ENCODE results near the gene SEMA3C. TPM values are rescaled to one million over a fixed set of nuclear protein-coding genes. Genes with fewer than 3 reads are reported as not detected.

Gene SEMA3C
- total RNA-seq, 1 donor from 2014 or later, result 148 TPM

DNA sequence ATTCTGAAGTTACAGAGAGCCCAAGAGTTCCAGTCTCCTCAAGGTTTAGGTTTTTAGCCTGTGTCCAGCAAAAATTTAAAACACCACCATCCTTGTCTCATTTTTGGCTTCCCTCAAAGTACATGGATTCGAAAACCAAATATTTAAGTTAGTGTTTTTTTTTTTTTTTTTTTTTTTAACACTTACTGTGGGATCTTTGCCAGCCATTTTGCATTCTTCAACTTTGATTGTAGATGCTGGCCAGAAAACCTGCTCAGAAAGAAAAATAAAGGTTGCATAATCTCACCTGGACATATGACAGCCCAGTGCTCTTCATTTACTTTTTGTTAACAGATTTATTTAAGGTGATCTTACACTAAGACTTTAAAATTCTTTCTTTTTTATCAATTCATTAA is 91.6 kb downstream of the SEMA3C start:
- Histone ChIP-seq H3K4me2 (ENCODE audit: low read length) (peak overlapping the region; percentile 37), H3K9ac (ENCODE audit: low read length) (no peak overlapping the region), H3K36me3 (ENCODE audit: insufficient read depth, low read length) (peaks cover 5% of the 10 kb centered on the region), H3K9me3 (ENCODE audit: insufficient read depth, low read depth, low read length) (no peaks in the 10 kb centered on the region), H3K27ac (ENCODE audit: low read depth, low read length) (no peak overlapping the region), H2AFZ (ENCODE audit: low read depth, low read length) (no peak overlapping the region), H3K4me3 (ENCODE audit: insufficient read depth, low read depth, low read length) (no peak overlapping the region), H3K79me2 (ENCODE audit: insufficient read depth, low read length) (peaks cover 3% of the 10 kb centered on the region), H3K4me1 (ENCODE audit: insufficient read depth, low read length) (peaks cover 19% of the 10 kb centered on the region), H4K20me1 (ENCODE audit: insufficient read depth, low read length) (no peaks in the 10 kb centered on the region), H3K27me3 (ENCODE audit: insufficient read depth, low read length) (no peaks in the 10 kb centered on the region)
- no peak for FAIRE-seq
- H3K27ac Mint-ChIP-seq (ENCODE audit: unreplicated experiment), result no peak overlapping the region
- no peaks in the 10 kb centered on the region for H3K9me3 Mint-ChIP-seq (ENCODE audit: unreplicated experiment)
- H3K36me3 Mint-ChIP-seq (ENCODE audit: low read depth, unreplicated experiment), result peaks cover 5% of the 10 kb centered on the region
- no peak for DNase-seq (ENCODE audit: low read depth)
- H3K4me3 Mint-ChIP-seq (ENCODE audit: unreplicated experiment), result no peak overlapping the region
- H3K27me3 Mint-ChIP-seq (ENCODE audit: low read depth, unreplicated experiment), result no peaks in the 10 kb centered on the region
- TF ChIP-seq, protein P1, sequence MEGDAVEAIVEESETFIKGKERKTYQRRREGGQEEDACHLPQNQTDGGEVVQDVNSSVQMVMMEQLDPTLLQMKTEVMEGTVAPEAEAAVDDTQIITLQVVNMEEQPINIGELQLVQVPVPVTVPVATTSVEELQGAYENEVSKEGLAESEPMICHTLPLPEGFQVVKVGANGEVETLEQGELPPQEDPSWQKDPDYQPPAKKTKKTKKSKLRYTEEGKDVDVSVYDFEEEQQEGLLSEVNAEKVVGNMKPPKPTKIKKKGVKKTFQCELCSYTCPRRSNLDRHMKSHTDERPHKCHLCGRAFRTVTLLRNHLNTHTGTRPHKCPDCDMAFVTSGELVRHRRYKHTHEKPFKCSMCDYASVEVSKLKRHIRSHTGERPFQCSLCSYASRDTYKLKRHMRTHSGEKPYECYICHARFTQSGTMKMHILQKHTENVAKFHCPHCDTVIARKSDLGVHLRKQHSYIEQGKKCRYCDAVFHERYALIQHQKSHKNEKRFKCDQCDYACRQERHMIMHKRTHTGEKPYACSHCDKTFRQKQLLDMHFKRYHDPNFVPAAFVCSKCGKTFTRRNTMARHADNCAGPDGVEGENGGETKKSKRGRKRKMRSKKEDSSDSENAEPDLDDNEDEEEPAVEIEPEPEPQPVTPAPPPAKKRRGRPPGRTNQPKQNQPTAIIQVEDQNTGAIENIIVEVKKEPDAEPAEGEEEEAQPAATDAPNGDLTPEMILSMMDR (IDR thresholded peaks at IDR 0.05; ENCODE audit: insufficient read depth, low read depth, low read length), result no peak
- TF ChIP-seq EZH2 (IDR thresholded peaks at IDR 0.05; ENCODE audit: insufficient read depth, low read length), result no peak
- H3K4me1 Mint-ChIP-seq (ENCODE audit: low read depth, unreplicated experiment), result peaks cover 33% of the 10 kb centered on the region

DNA sequence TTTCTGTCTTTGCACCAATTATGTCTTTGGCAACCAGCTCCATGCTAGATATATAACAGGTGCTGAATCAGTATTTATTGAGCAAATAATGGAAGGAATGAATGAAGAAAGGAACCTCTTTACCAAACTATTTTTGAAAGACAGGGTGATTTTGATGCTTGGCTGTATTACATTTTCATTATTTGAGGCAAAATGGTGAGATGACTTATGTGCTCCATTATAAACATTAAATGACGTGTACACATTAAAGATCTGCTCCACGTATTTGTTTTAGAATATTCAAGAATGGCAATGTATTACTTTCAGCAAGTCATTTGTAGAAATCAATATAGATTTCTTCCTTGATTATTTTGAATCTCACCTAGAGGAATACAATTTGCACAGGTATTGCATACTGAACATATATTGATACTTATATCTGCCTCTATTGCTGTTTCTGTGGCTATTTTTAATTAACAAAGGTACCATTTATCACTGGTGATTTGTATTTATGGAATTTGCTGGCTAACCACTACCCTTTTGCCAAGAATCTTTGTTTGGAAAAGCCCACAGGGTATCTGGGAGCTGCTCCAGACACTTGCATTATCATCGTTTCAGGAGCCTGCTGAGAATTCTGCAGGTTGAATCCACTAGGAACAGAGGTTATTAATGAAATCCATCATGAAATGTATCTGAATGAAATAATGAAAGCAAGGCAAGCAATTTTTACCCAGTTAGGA is 92.2 kb downstream of the SEMA3C start:
- FAIRE-seq (peak; percentile 76), DNase-seq (ENCODE audit: low read depth) (peak; percentile 94)
- H3K4me3 Mint-ChIP-seq (ENCODE audit: unreplicated experiment), result no peak overlapping the region
- H3K4me2 ChIP-seq (ENCODE audit: low read length), result peak overlapping the region; percentile 37
- H3K9me3 Mint-ChIP-seq (ENCODE audit: unreplicated experiment), result no peaks in the 10 kb centered on the region
- H3K36me3 Mint-ChIP-seq (ENCODE audit: low read depth, unreplicated experiment), result peaks cover 5% of the 10 kb centered on the region
- no peaks in the 10 kb centered on the region for H3K9me3 ChIP-seq (ENCODE audit: insufficient read depth, low read depth, low read length)
- H3K4me1 Mint-ChIP-seq (ENCODE audit: low read depth, unreplicated experiment), result peaks cover 32% of the 10 kb centered on the region
- H3K79me2 ChIP-seq (ENCODE audit: insufficient read depth, low read length), result peaks cover 3% of the 10 kb centered on the region
- H4K20me1 ChIP-seq (ENCODE audit: insufficient read depth, low read length), result no peaks in the 10 kb centered on the region
- no peak overlapping the region for H3K27ac ChIP-seq (ENCODE audit: low read depth, low read length)
- H3K4me1 ChIP-seq (ENCODE audit: insufficient read depth, low read length), result peaks cover 19% of the 10 kb centered on the region
- peaks cover 5% of the 10 kb centered on the region for H3K36me3 ChIP-seq (ENCODE audit: insufficient read depth, low read length)
- H3K27me3 ChIP-seq (ENCODE audit: insufficient read depth, low read length), result no peaks in the 10 kb centered on the region
- no peaks in the 10 kb centered on the region for H3K27me3 Mint-ChIP-seq (ENCODE audit: low read depth, unreplicated experiment)
- TF ChIP-seq EZH2 (IDR thresholded peaks at IDR 0.05; ENCODE audit: insufficient read depth, low read length), result no peak
- TF ChIP-seq, protein P1 (IDR thresholded peaks at IDR 0.05; ENCODE audit: insufficient read depth, low read depth, low read length), result no peak
- no peak overlapping the region for H3K27ac Mint-ChIP-seq (ENCODE audit: unreplicated experiment)
- no peak overlapping the region for H3K4me3 ChIP-seq (ENCODE audit: insufficient read depth, low read depth, low read length)
- H2AFZ ChIP-seq (ENCODE audit: low read depth, low read length), result no peak overlapping the region
- no peak overlapping the region for H3K9ac ChIP-seq (ENCODE audit: low read length)

DNA sequence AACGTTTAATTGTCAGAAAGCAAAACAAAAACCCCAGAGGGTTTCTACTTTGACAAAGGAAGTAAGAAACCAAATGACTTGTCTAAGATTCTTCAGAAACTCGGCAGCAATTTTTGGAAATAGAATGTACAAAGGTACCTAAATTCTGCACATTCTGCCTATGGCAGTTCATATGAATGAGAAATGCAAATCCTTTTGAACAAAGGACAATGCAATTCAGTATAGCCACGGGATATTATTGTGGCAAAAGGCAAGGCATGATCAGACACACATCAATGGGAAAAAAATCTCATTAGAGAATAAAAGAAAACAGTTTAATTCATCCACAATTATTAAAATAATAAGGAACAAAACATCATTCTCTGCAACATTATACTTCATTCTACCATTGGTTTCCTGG is 93.4 kb downstream of the SEMA3C start:
- no peak overlapping the region for H2AFZ ChIP-seq (ENCODE audit: low read depth, low read length)
- no peaks in the 10 kb centered on the region for H4K20me1 ChIP-seq (ENCODE audit: insufficient read depth, low read length)
- Mint-ChIP-seq H3K36me3 (ENCODE audit: low read depth, unreplicated experiment) (peaks cover 5% of the 10 kb centered on the region), H3K9me3 (ENCODE audit: unreplicated experiment) (no peaks in the 10 kb centered on the region), H3K27ac (ENCODE audit: unreplicated experiment) (no peak overlapping the region), H3K4me1 (ENCODE audit: low read depth, unreplicated experiment) (peaks cover 28% of the 10 kb centered on the region), H3K27me3 (ENCODE audit: low read depth, unreplicated experiment) (no peaks in the 10 kb centered on the region), H3K4me3 (ENCODE audit: unreplicated experiment) (no peak overlapping the region)
- H3K9ac ChIP-seq (ENCODE audit: low read length), result no peak overlapping the region
- FAIRE-seq (no peak), DNase-seq (ENCODE audit: low read depth) (no peak)
- no peak overlapping the region for H3K4me2 ChIP-seq (ENCODE audit: low read length)
- H3K27ac ChIP-seq (ENCODE audit: low read depth, low read length), result no peak overlapping the region
- no peak overlapping the region for H3K4me3 ChIP-seq (ENCODE audit: insufficient read depth, low read depth, low read length)
- H3K79me2 ChIP-seq (ENCODE audit: insufficient read depth, low read length), result peaks cover under 1% of the 10 kb centered on the region
- peaks cover 16% of the 10 kb centered on the region for H3K4me1 ChIP-seq (ENCODE audit: insufficient read depth, low read length)
- H3K9me3 ChIP-seq (ENCODE audit: insufficient read depth, low read depth, low read length), result no peaks in the 10 kb centered on the region
- H3K36me3 ChIP-seq (ENCODE audit: insufficient read depth, low read length), result peaks cover 5% of the 10 kb centered on the region
- H3K27me3 ChIP-seq (ENCODE audit: insufficient read depth, low read length), result no peaks in the 10 kb centered on the region
- TF ChIP-seq, protein P1 (IDR thresholded peaks at IDR 0.05; ENCODE audit: insufficient read depth, low read depth, low read length), result no peak
- TF ChIP-seq EZH2 (IDR thresholded peaks at IDR 0.05; ENCODE audit: insufficient read depth, low read length), result no peak
